DOHH2 (cell line): ENCODE data around the gene PAX2.

ENCODE experiments used
- H3F3A ChIP-seq: fragments of 200-600 bp; sonication (generic), shearing (Covaris generic); 2 replicates; pipeline ENCODE4 v1.6.0; 2016; ENCODE audit warnings: antibody characterized with exemption, mild to moderate bottlenecking; ENCODE audit not compliant: control insufficient read depth, insufficient read depth
- H3K27ac ChIP-seq: fragments of 200-600 bp; sonication (generic); 2 replicates; pipeline ENCODE4 v1.5.1; 2014; ENCODE audit warnings: low read depth, mild to moderate bottlenecking, low read length, moderate library complexity
- H3K27me3 ChIP-seq: fragments of 200-600 bp; sonication (generic); 2 replicates; pipeline ENCODE4 v1.6.1; 2014; ENCODE audit warnings: mild to moderate bottlenecking, low read length, mixed read lengths; ENCODE audit not compliant: control insufficient read depth
- H3K36me3 ChIP-seq: fragments of 200-600 bp; sonication (generic); 2 replicates; pipeline ENCODE4 v1.6.1; 2014; ENCODE audit warnings: mild to moderate bottlenecking, low read length, moderate library complexity, mixed read lengths; ENCODE audit not compliant: control insufficient read depth
- H3K4me1 ChIP-seq: fragments of 200-600 bp; sonication (generic); 2 replicates; pipeline ENCODE4 v1.6.1; 2014; ENCODE audit warnings: mild to moderate bottlenecking, low read length, mixed read lengths; ENCODE audit not compliant: control insufficient read depth
- H3K4me2 ChIP-seq: fragments of 200-600 bp; sonication (generic); 2 replicates; pipeline ENCODE4 v1.6.0; 2014; ENCODE audit warnings: mild to moderate bottlenecking, low read length, moderate library complexity
- H3K4me3 ChIP-seq: fragments of 200-600 bp; sonication (generic); 2 replicates; pipeline ENCODE4 v1.5.1; 2014; ENCODE audit warnings: mild to moderate bottlenecking, low read length, mixed read lengths
- H3K79me2 ChIP-seq: fragments of 200-600 bp; sonication (generic); 2 replicates; pipeline ENCODE4 v1.6.1; 2014; ENCODE audit warnings: mild to moderate bottlenecking, low read length, mixed read lengths; ENCODE audit not compliant: control insufficient read depth
- H3K9me2 ChIP-seq: fragments of 200-600 bp; sonication (generic); replicated peaks from 2 replicates; pipeline ENCODE4 v1.6.1; 2014; ENCODE audit warnings: mild to moderate bottlenecking, low read length, mixed read lengths; ENCODE audit not compliant: control insufficient read depth
- H3K9me3 ChIP-seq: fragments of 200-600 bp; sonication (generic); 2 replicates; pipeline ENCODE4 v1.6.1; 2014; ENCODE audit warnings: antibody characterized with exemption, low read length, mixed read lengths; ENCODE audit not compliant: control insufficient read depth, insufficient read depth
- H4K20me1 ChIP-seq: fragments of 200-600 bp; sonication (generic); 2 replicates; pipeline ENCODE4 v1.6.0; 2014; ENCODE audit warnings: low read depth, mild to moderate bottlenecking, antibody characterized with exemption, low read length, moderate library complexity; ENCODE audit not compliant: control insufficient read depth, insufficient read depth
- CTCF ChIP-seq: fragments of 200-600 bp; sonication (generic); IDR thresholded peaks from one replicate; pipeline ENCODE4 v1.5.1; 2014; ENCODE audit warnings: antibody characterized with exemption, mild to moderate bottlenecking, low read depth, low read length; ENCODE audit not compliant: poor library complexity, severe bottlenecking
- EZH2phosphoT487 ChIP-seq: fragments of 200-600 bp; sonication (generic); IDR thresholded peaks from 2 replicates; pipeline ENCODE4 v1.6.1; 2017; ENCODE audit warnings: borderline replicate concordance, mild to moderate bottlenecking, antibody characterized with exemption, low read length, moderate library complexity, mixed read lengths

The PAX2 gene

GRCh38 chr10:100734295-100735086, 10.9 kb upstream of the PAX2 start:
- TF ChIP-seq CTCF (no peak), EZH2phosphoT487 (no peak)
- H3K4me2 ChIP-seq = no peak overlapping the region
- no peaks in the 10 kb centered on the region for H3K4me1 ChIP-seq
- peaks cover 45% of the 10 kb centered on the region for H3K27me3 ChIP-seq
- H3K27ac ChIP-seq = no peak overlapping the region
- no peaks in the 10 kb centered on the region for H3K9me3 ChIP-seq
- no peaks in the 10 kb centered on the region for H3K9me2 ChIP-seq
- no peaks in the 10 kb centered on the region for H3K36me3 ChIP-seq
- no peaks in the 10 kb centered on the region for H3K79me2 ChIP-seq
- H4K20me1 ChIP-seq = no peaks in the 10 kb centered on the region
- no peaks in the 10 kb centered on the region for H3F3A ChIP-seq
- no peak overlapping the region for H3K4me3 ChIP-seq

GRCh38 chr10:100735087-100735336, 10.4 kb upstream of the PAX2 start:
- no peaks in the 10 kb centered on the region for H3F3A ChIP-seq
- no peaks in the 10 kb centered on the region for H3K36me3 ChIP-seq
- no peaks in the 10 kb centered on the region for H3K9me3 ChIP-seq
- TF ChIP-seq CTCF = no peak
- TF ChIP-seq EZH2phosphoT487 = no peak
- no peaks in the 10 kb centered on the region for H4K20me1 ChIP-seq
- peaks cover 50% of the 10 kb centered on the region for H3K27me3 ChIP-seq
- no peaks in the 10 kb centered on the region for H3K4me1 ChIP-seq
- no peak overlapping the region for H3K4me3 ChIP-seq
- no peak overlapping the region for H3K27ac ChIP-seq
- H3K4me2 ChIP-seq = no peak overlapping the region
- no peaks in the 10 kb centered on the region for H3K79me2 ChIP-seq
- H3K9me2 ChIP-seq = no peaks in the 10 kb centered on the region

GRCh38 chr10:100735337-100736143, 9.8 kb upstream of the PAX2 start:
- H3K4me1 ChIP-seq = no peaks in the 10 kb centered on the region
- H3K9me3 ChIP-seq = no peaks in the 10 kb centered on the region
- H4K20me1 ChIP-seq = no peaks in the 10 kb centered on the region
- H3K27ac ChIP-seq = no peak overlapping the region
- no peaks in the 10 kb centered on the region for H3K79me2 ChIP-seq
- H3K4me2 ChIP-seq = no peak overlapping the region
- no peaks in the 10 kb centered on the region for H3K9me2 ChIP-seq
- no peaks in the 10 kb centered on the region for H3F3A ChIP-seq
- no peaks in the 10 kb centered on the region for H3K36me3 ChIP-seq
- H3K4me3 ChIP-seq = no peak overlapping the region
- peaks cover 54% of the 10 kb centered on the region for H3K27me3 ChIP-seq
- TF ChIP-seq CTCF = no peak
- TF ChIP-seq EZH2phosphoT487 = no peak
